K562 (cell line): ENCODE data around the gene NEK1.

ENCODE experiments used
- ARID2 ChIP-seq: fragments of 450-650 bp; IDR thresholded peaks from 2 replicates; pipeline ENCODE4 v1.6.1; 2017; ENCODE audit warnings: antibody characterized with exemption, mild to moderate bottlenecking
- ATF1 ChIP-seq, 2 experiments: fragments of 450-650 bp in 1 of 2; IDR thresholded peaks; 2 replicates each; pipeline ENCODE4 v1.6.1; 2016; ENCODE audit warnings: missing compliant biosample characterization in 1 of 2, missing genetic modification characterization in 1 of 2
- CTCF ChIP-seq, 3 experiments: IDR thresholded peaks in 2 of 3; conservative IDR thresholded peaks in 1 of 3; 2 replicates each; pipeline ENCODE4 v1.5.1; 2011 to 2012; ENCODE audit warnings: low read length in 3 of 3, mild to moderate bottlenecking in 3 of 3, control low read depth in 2 of 3, improper control_type of control experiment in 1 of 3, inconsistent platforms in 1 of 3, low read depth in 1 of 3, mixed read lengths in 1 of 3, moderate library complexity in 1 of 3; ENCODE audit not compliant: insufficient read depth in 2 of 3
- CTCFL ChIP-seq: IDR thresholded peaks from 2 replicates; pipeline ENCODE4 v1.6.1; 2011; ENCODE audit warnings: borderline replicate concordance, low read depth, mild to moderate bottlenecking, moderate library complexity, low read length; ENCODE audit not compliant: insufficient read depth, poor library complexity, severe bottlenecking
- DLX4 ChIP-seq: fragments of 250-450 bp; sonication (Bioruptor Pico); IDR thresholded peaks from 2 replicates; pipeline ENCODE4 v1.6.1; 2021; ENCODE audit warnings: mild to moderate bottlenecking
- KLF16 ChIP-seq: IDR thresholded peaks from 2 replicates; pipeline ENCODE4 v1.6.1; 2016; ENCODE audit warnings: antibody characterized with exemption
- NFE2L1 ChIP-seq: fragments of 450-650 bp; IDR thresholded peaks from 2 replicates; pipeline ENCODE4 v1.6.1; 2016; ENCODE audit warnings: missing genetic modification characterization, low read depth, mild to moderate bottlenecking, missing compliant biosample characterization, moderate library complexity, borderline replicate concordance
- NFYB ChIP-seq: IDR thresholded peaks from 2 replicates; pipeline ENCODE4 v1.6.1; 2011; ENCODE audit warnings: mild to moderate bottlenecking, moderate library complexity; ENCODE audit not compliant: insufficient read length; ENCODE audit errors: extremely low read depth
- POLR2A ChIP-seq: fragments of 450-650 bp; conservative IDR thresholded peaks from 2 replicates; pipeline ENCODE4 v1.6.1; 2016
- POLR2AphosphoS5 ChIP-seq: IDR thresholded peaks from 2 replicates; pipeline ENCODE4 v1.6.1; 2011; ENCODE audit warnings: mild to moderate bottlenecking, low read depth, low read length, moderate library complexity; ENCODE audit not compliant: control insufficient read depth, insufficient read depth
- TAF15 ChIP-seq: fragments of 200-400 bp; formaldehyde crosslinking; IDR thresholded peaks from 2 replicates; pipeline ENCODE4 v1.6.1; 2017; ENCODE audit warnings: mild to moderate bottlenecking, low read depth, low read length, moderate library complexity
- YY1 ChIP-seq, 3 experiments: IDR thresholded peaks; 2 replicates each; pipeline ENCODE4 v1.6.1; 2011; ENCODE audit warnings: low read length in 2 of 3, mild to moderate bottlenecking in 2 of 3, moderate library complexity in 2 of 3, borderline replicate concordance in 1 of 3, control low read depth in 1 of 3, low read depth in 1 of 3; ENCODE audit not compliant: insufficient read depth in 3 of 3, insufficient replicate concordance in 2 of 3, control insufficient read depth in 1 of 3, insufficient read length in 1 of 3; ENCODE audit errors: extremely low read depth in 1 of 3
- ZBTB11 ChIP-seq, 3 experiments: fragments of 200-800 bp in 1 of 3; fragments of 250-450 bp in 1 of 3; fragments of 450-650 bp in 1 of 3; sonication (Bioruptor Pico) in 1 of 3; sonication (Bioruptor generic) in 1 of 3; formaldehyde crosslinking in 1 of 3; IDR thresholded peaks; 2 replicates each; pipeline versions ENCODE4 v1.6.1 to v1.8.0; 2016 to 2022; ENCODE audit warnings: mild to moderate bottlenecking in 2 of 3, missing genetic modification characterization in 2 of 3, missing compliant biosample characterization in 1 of 3, moderate library complexity in 1 of 3
- ZNF24 ChIP-seq: fragments of 450-650 bp; IDR thresholded peaks from 2 replicates; pipeline ENCODE4 v1.6.1; 2016

- no peak for TF ChIP-seq NFYB
- TF ChIP-seq ARID2: no peak
- TF ChIP-seq CTCF (IDR thresholded peaks at IDR 0.05 in 2 of 3, conservative IDR thresholded peaks at IDR 0.05 in 1 of 3; ENCODE audit: insufficient read depth in 2 of 3, low read depth in 1 of 3, low read length in 3 of 3): no peak
- TF ChIP-seq POLR2A: no peak
- TF ChIP-seq YY1 (IDR thresholded peaks at IDR 0.05; ENCODE audit: borderline replicate concordance in 1 of 3, control insufficient read depth in 1 of 3, extremely low read depth in 1 of 3, insufficient read depth in 3 of 3, insufficient read length in 1 of 3, insufficient replicate concordance in 2 of 3, low read depth in 1 of 3, low read length in 2 of 3): no peak
- TF ChIP-seq CTCFL: no peak
- TF ChIP-seq KLF16: no peak
- no peak for TF ChIP-seq DLX4 (CRISPR knock-in tag)
- no peak for TF ChIP-seq ATF1 (CRISPR knock-in tag; IDR thresholded peaks at IDR 0.05)
- no peak for TF ChIP-seq ATF1 (tag; IDR thresholded peaks at IDR 0.05)
- TF ChIP-seq ZNF24: no peak
- no peak for TF ChIP-seq POLR2AphosphoS5
- TF ChIP-seq NFE2L1: no peak
- TF ChIP-seq ZBTB11 (CRISPR knock-in tag; IDR thresholded peaks at IDR 0.05): no peak
- no peak for TF ChIP-seq TAF15
Measured at GRCh38 chr4:169399976-169400767, 212.2 kb downstream of the NEK1 start.
